Measurements from ENCODE around the gene PRCC. TPM values are rescaled to one million over a fixed set of nuclear protein-coding genes. Genes with fewer than 3 reads are reported as not detected.

Gene PRCC
- polyA plus RNA-seq, 1 donor (not counting 4 experiments of a cell fraction or from before 2014, with no cell fraction given): 40.4 TPM

DNA sequence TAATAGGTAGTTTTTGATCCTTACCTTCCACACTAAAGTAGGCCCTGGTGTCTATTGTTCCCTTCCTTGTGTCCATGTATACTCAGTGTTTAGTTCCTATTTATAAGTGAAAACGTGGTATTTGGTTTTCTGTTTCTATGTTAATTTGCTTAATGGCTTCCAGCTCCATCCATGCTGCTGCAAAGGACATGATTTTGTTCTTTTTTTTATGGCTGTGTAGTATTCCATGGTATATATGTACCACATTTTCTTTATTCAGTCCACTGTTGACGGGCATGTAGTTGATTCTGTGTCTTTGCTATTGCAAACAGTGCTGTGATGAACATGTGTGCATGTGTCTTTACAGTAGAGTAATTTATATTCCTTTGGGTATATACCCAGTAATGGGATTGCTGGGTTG lies 20.8 kb downstream of the PRCC start:
- no peaks in the 10 kb centered on the region for H3K4me1 ChIP-seq (ENCODE audit: control insufficient read depth, extremely low read depth, insufficient read depth, low read length)
- no peak for FAIRE-seq
- no peak overlapping the region for H3K4me3 ChIP-seq (ENCODE audit: control insufficient read depth in 2 of 3, extremely low read depth in 1 of 3, insufficient read depth in 2 of 3, low read depth in 1 of 3, low read length in 3 of 3)
- H3K27me3 ChIP-seq (ENCODE audit: control insufficient read depth, extremely low read depth, insufficient read depth, low read length): no peaks in the 10 kb centered on the region
- no peaks in the 10 kb centered on the region for H3K9me1 ChIP-seq (ENCODE audit: control insufficient read depth, extremely low read depth, insufficient read depth, low read length)
- no peaks in the 10 kb centered on the region for H3K9me3 ChIP-seq (ENCODE audit: control insufficient read depth, low read depth, low read length)
- no peak overlapping the region for H2AFZ ChIP-seq (ENCODE audit: control insufficient read depth, low read length)
- H3K27ac ChIP-seq (ENCODE audit: control insufficient read depth, insufficient read depth, low read length): no peak overlapping the region
- peaks cover 26 to 30% of the 10 kb centered on the region in 2 experiments for H3K36me3 ChIP-seq (ENCODE audit: control insufficient read depth in 2 of 2, extremely low read depth in 1 of 2, insufficient read depth in 2 of 2, low read length in 2 of 2)
- H3K9ac ChIP-seq (ENCODE audit: control insufficient read depth, extremely low read depth, insufficient read depth, low read length): no peak overlapping the region
- no peak for DNase-seq (ENCODE audit: low read depth, low spot score)
- dilution Hi-C loops (cut with MboI; ENCODE audit: extremely low pct_ligation_motif_present, low sequenced_read_pairs): no loop called here
- H4K20me1 ChIP-seq (ENCODE audit: control insufficient read depth, extremely low read depth, insufficient read depth, low read length): no peaks in the 10 kb centered on the region
- TF ChIP-seq EZH2 (IDR thresholded peaks at IDR 0.05; ENCODE audit: low read length): no peak
- TF ChIP-seq, protein P1, sequence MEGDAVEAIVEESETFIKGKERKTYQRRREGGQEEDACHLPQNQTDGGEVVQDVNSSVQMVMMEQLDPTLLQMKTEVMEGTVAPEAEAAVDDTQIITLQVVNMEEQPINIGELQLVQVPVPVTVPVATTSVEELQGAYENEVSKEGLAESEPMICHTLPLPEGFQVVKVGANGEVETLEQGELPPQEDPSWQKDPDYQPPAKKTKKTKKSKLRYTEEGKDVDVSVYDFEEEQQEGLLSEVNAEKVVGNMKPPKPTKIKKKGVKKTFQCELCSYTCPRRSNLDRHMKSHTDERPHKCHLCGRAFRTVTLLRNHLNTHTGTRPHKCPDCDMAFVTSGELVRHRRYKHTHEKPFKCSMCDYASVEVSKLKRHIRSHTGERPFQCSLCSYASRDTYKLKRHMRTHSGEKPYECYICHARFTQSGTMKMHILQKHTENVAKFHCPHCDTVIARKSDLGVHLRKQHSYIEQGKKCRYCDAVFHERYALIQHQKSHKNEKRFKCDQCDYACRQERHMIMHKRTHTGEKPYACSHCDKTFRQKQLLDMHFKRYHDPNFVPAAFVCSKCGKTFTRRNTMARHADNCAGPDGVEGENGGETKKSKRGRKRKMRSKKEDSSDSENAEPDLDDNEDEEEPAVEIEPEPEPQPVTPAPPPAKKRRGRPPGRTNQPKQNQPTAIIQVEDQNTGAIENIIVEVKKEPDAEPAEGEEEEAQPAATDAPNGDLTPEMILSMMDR (optimal IDR thresholded peaks at IDR 0.05 in 1 of 3, IDR thresholded peaks at IDR 0.05 in 1 of 3, conservative IDR thresholded peaks at IDR 0.05 in 1 of 3; ENCODE audit: extremely low read depth in 1 of 3, insufficient read depth in 2 of 3, low read length in 3 of 3): no peak
- H3K4me2 ChIP-seq (ENCODE audit: control insufficient read depth, extremely low read depth, insufficient read depth, low read depth, low read length): no peak overlapping the region
- peaks cover 23% of the 10 kb centered on the region for H3K79me2 ChIP-seq (ENCODE audit: control insufficient read depth, insufficient read depth, low read length)

DNA sequence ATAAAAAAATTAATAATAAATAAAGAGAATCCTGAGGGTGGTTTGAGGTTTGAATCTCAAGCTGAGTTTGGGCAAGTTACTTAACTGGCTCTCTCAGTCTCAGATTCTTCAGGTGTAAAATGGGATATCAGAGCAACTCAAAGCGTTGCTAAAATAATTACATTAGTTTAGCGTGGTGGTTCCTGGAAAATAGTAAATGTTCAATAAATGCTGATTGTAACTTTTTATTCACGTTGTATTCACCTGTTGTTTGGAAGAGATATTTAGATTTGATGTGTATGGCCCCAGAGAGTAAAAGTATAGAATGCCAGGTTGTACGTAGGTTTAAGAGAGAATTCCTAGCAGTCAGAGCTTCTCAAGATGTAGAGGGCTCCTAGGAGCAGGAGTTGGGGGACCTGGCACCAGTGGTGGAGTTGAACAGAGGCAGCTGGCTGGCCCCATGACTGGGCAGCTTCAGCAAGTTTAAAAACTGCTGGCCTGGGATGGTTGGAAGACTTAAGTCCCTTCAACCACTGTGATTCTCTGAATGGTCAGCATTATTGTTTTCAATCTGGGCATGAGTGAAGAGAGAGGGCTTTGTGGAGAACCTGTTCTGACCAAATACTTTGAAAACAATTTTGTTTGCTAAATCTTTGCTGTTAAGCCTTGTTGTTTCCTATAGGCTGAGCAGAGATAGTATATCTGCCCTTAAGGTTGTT lies 22.4 kb downstream of the PRCC start:
- no peak for DNase-seq (ENCODE audit: low read depth, low spot score)
- H3K4me2 ChIP-seq (ENCODE audit: control insufficient read depth, extremely low read depth, insufficient read depth, low read depth, low read length): no peak overlapping the region
- no peak overlapping the region for H2AFZ ChIP-seq (ENCODE audit: control insufficient read depth, low read length)
- H3K4me1 ChIP-seq (ENCODE audit: control insufficient read depth, extremely low read depth, insufficient read depth, low read length): no peaks in the 10 kb centered on the region
- peaks cover 23 to 37% of the 10 kb centered on the region in 2 experiments for H3K36me3 ChIP-seq (ENCODE audit: control insufficient read depth in 2 of 2, extremely low read depth in 1 of 2, insufficient read depth in 2 of 2, low read length in 2 of 2)
- no peak overlapping the region for H3K4me3 ChIP-seq (ENCODE audit: control insufficient read depth in 2 of 3, extremely low read depth in 1 of 3, insufficient read depth in 2 of 3, low read depth in 1 of 3, low read length in 3 of 3)
- no peaks in the 10 kb centered on the region for H3K9me1 ChIP-seq (ENCODE audit: control insufficient read depth, extremely low read depth, insufficient read depth, low read length)
- H3K9ac ChIP-seq (ENCODE audit: control insufficient read depth, extremely low read depth, insufficient read depth, low read length): no peak overlapping the region
- no peak for FAIRE-seq
- no peak for TF ChIP-seq EZH2 (IDR thresholded peaks at IDR 0.05; ENCODE audit: low read length)
- TF ChIP-seq, protein P1 (optimal IDR thresholded peaks at IDR 0.05 in 1 of 3, IDR thresholded peaks at IDR 0.05 in 1 of 3, conservative IDR thresholded peaks at IDR 0.05 in 1 of 3; ENCODE audit: extremely low read depth in 1 of 3, insufficient read depth in 2 of 3, low read length in 3 of 3): no peak
- no peaks in the 10 kb centered on the region for H3K9me3 ChIP-seq (ENCODE audit: control insufficient read depth, low read depth, low read length)
- H4K20me1 ChIP-seq (ENCODE audit: control insufficient read depth, extremely low read depth, insufficient read depth, low read length): no peaks in the 10 kb centered on the region
- peaks cover 15% of the 10 kb centered on the region for H3K79me2 ChIP-seq (ENCODE audit: control insufficient read depth, insufficient read depth, low read length)
- no peak overlapping the region for H3K27ac ChIP-seq (ENCODE audit: control insufficient read depth, insufficient read depth, low read length)
- H3K27me3 ChIP-seq (ENCODE audit: control insufficient read depth, extremely low read depth, insufficient read depth, low read length): no peaks in the 10 kb centered on the region
- dilution Hi-C loops (cut with MboI; ENCODE audit: extremely low pct_ligation_motif_present, low sequenced_read_pairs): no loop called here

Data from keratinocyte (primary cell).